Glutamatergic neuron (in vitro differentiated cells): ENCODE data around the gene ADA. TPM values are rescaled to one million over a fixed set of nuclear protein-coding genes. Genes with fewer than 3 reads are reported as not detected.

ENCODE experiments used
- DNase-seq: peaks from one replicate; pipeline ENCODE4 v3.0.0; 2022
- H3K27ac Mint-ChIP-seq: one replicate; pipeline ENCODE4 v1.8.0; 2020; ENCODE audit warnings: mild to moderate bottlenecking, mixed read lengths, inconsistent platforms; ENCODE audit not compliant: unreplicated experiment
- H3K27me3 Mint-ChIP-seq: one replicate; pipeline ENCODE4 v1.8.0; 2020; ENCODE audit warnings: mild to moderate bottlenecking, moderate library complexity, mixed read lengths, inconsistent platforms; ENCODE audit not compliant: unreplicated experiment
- H3K36me3 Mint-ChIP-seq: one replicate; pipeline ENCODE4 v1.8.0; 2020; ENCODE audit warnings: mild to moderate bottlenecking, mixed read lengths, inconsistent platforms; ENCODE audit not compliant: unreplicated experiment
- H3K4me1 Mint-ChIP-seq: one replicate; pipeline ENCODE4 v1.8.0; 2020; ENCODE audit warnings: mild to moderate bottlenecking, low read depth, mixed read lengths, inconsistent platforms; ENCODE audit not compliant: unreplicated experiment
- H3K4me3 Mint-ChIP-seq: one replicate; pipeline ENCODE4 v1.8.0; 2020; ENCODE audit warnings: mild to moderate bottlenecking, mixed read lengths, inconsistent platforms; ENCODE audit not compliant: unreplicated experiment
- H3K9me3 Mint-ChIP-seq: one replicate; pipeline ENCODE4 v1.8.0; 2020; ENCODE audit warnings: mild to moderate bottlenecking, moderate library complexity, mixed read lengths, inconsistent platforms; ENCODE audit not compliant: unreplicated experiment
- CTCF ChIP-seq: fragments of 200-600 bp; sonication (generic); IDR thresholded peaks from one replicate; pipeline ENCODE4 v1.5.0; 2021; ENCODE audit not compliant: partially characterized antibody, unreplicated experiment
- total RNA-seq: library from RNA; stranded (reverse); fragmentation: NEBNext Ultra II Directional; extraction: Animal tissue kit (Norgen Biotek cat#: 25700); gene quantifications from one replicate; pipeline ENCODE4 v1.2.1, GENCODE V29; 2021; ENCODE audit not compliant: unreplicated experiment

Gene ADA
- total RNA-seq, 1 donor from 2014 or later: 3.1 TPM

- Mint-ChIP-seq H3K9me3 (peaks cover 2% of the 10 kb centered on the region), H3K27ac (no peak overlapping the region), H3K36me3 (peaks cover 5% of the 10 kb centered on the region), H3K27me3 (peaks cover 7% of the 10 kb centered on the region), H3K4me1 (no peaks in the 10 kb centered on the region), H3K4me3 (no peak overlapping the region)
- TF ChIP-seq CTCF: no peak
- DNase-seq: no peak
These were observed 7.8 kb downstream of the ADA start for GRCh38 chr20:44643596-44644229.

- DNase-seq: no peak
- Mint-ChIP-seq H3K9me3 (peaks cover 2% of the 10 kb centered on the region), H3K27ac (no peak overlapping the region), H3K4me1 (no peaks in the 10 kb centered on the region), H3K4me3 (no peak overlapping the region), H3K36me3 (peaks cover 8% of the 10 kb centered on the region), H3K27me3 (peaks cover 7% of the 10 kb centered on the region)
- no peak for TF ChIP-seq CTCF
These were observed 8.4 kb downstream of the ADA start for GRCh38 chr20:44643154-44643519.

- no peak overlapping the region for H3K4me3 Mint-ChIP-seq
- no peak overlapping the region for H3K27ac Mint-ChIP-seq
- peaks cover 7% of the 10 kb centered on the region for H3K27me3 Mint-ChIP-seq
- no peak for TF ChIP-seq CTCF
- no peak for DNase-seq
- H3K36me3 Mint-ChIP-seq: peaks cover 8% of the 10 kb centered on the region
- H3K9me3 Mint-ChIP-seq: peaks cover 2% of the 10 kb centered on the region
- no peaks in the 10 kb centered on the region for H3K4me1 Mint-ChIP-seq
These were observed 9.0 kb downstream of the ADA start for GRCh38 chr20:44642203-44643153.

- Mint-ChIP-seq H3K36me3 (peaks cover 8% of the 10 kb centered on the region), H3K4me3 (no peak overlapping the region), H3K27me3 (peaks cover 7% of the 10 kb centered on the region), H3K4me1 (no peaks in the 10 kb centered on the region), H3K9me3 (peaks cover 2% of the 10 kb centered on the region), H3K27ac (no peak overlapping the region)
- TF ChIP-seq CTCF: no peak
- DNase-seq: no peak
These were observed 10.2 kb downstream of the ADA start for GRCh38 chr20:44641325-44641724.

- Mint-ChIP-seq H3K9me3 (peaks cover 2% of the 10 kb centered on the region), H3K4me3 (no peak overlapping the region), H3K27me3 (peaks cover 5% of the 10 kb centered on the region), H3K36me3 (peaks cover 8% of the 10 kb centered on the region), H3K4me1 (no peaks in the 10 kb centered on the region), H3K27ac (no peak overlapping the region)
- no peak for DNase-seq
- TF ChIP-seq CTCF: no peak
These were observed 11.0 kb downstream of the ADA start for GRCh38 chr20:44640522-44640921.
